ENCODE data around the gene AGL. TPM values are rescaled to one million over a fixed set of nuclear protein-coding genes. Genes with fewer than 3 reads are reported as not detected.
"Not testable (repeated sequence)": the region's sequence is repeated elsewhere in the genome, so short reads cannot be mapped to it uniquely, and the experiment has no call there.

AGL gene
- total and polyA plus RNA-seq, 2 donors: 9.5 to 12.0 TPM

- no peak for DNase-seq (ENCODE audit: low read depth in 6 of 9, low spot score in 9 of 9)
- H3K9me3 ChIP-seq (ENCODE audit: control insufficient read depth in 2 of 2, insufficient read depth in 1 of 2, low read length in 1 of 2): no peaks in the 10 kb centered on the region
- H3K4me3 ChIP-seq (ENCODE audit: low read length in 2 of 2): no peak overlapping the region
- peaks cover 0 to 3% of the 10 kb centered on the region in 2 donors for H3K4me1 ChIP-seq (ENCODE audit: control insufficient read depth in 2 of 2, insufficient read depth in 2 of 2, low read length in 2 of 2)
- 96% methylated on average over 1 of the region's 1 CpG for WGBS
- no peak overlapping the region for H3K27ac ChIP-seq (ENCODE audit: low read depth in 1 of 2, low read length in 1 of 2)
- no peaks in the 10 kb centered on the region for H3K27me3 ChIP-seq (ENCODE audit: control insufficient read depth in 2 of 2, insufficient read depth in 1 of 2, low read length in 1 of 2)
- no peaks in the 10 kb centered on the region for H3K36me3 ChIP-seq (ENCODE audit: control insufficient read depth in 2 of 2, insufficient read depth in 2 of 2, low read length in 1 of 2)
These were observed 94.0 kb downstream of the AGL start for GRCh38 chr1:99944192-99944591.

DNA sequence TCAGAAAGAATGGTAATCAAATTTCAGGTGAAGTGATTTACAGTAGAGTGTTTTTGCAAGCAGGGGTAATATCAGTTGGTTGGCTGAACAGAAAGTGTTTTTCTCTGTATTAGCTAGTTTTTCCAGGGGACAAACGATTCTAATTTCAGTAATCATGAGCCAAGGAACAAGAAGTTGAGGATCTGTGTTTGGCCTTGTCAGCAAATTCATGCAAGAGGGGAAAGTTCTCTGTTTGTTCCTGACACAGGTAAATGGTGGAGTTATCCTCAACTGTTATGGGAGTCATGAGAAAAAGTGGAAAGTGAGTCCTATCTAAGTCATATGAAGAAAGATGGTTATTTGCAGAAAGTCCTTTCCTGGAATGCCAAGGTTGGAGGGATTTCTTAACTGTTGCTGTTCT is 95.0 kb downstream of the AGL start:
- no peaks in the 10 kb centered on the region for H3K27me3 ChIP-seq (ENCODE audit: control insufficient read depth in 2 of 2, insufficient read depth in 1 of 2, low read length in 1 of 2)
- no peak overlapping the region for H3K27ac ChIP-seq (ENCODE audit: low read depth in 1 of 2, low read length in 1 of 2)
- no peaks in the 10 kb centered on the region for H3K9me3 ChIP-seq (ENCODE audit: control insufficient read depth in 2 of 2, insufficient read depth in 1 of 2, low read length in 1 of 2)
- 92% methylated on average over 1 of the region's 1 CpG for WGBS
- no peaks in the 10 kb centered on the region for H3K36me3 ChIP-seq (ENCODE audit: control insufficient read depth in 2 of 2, insufficient read depth in 2 of 2, low read length in 1 of 2)
- H3K4me3 ChIP-seq (ENCODE audit: low read length in 2 of 2): no peak overlapping the region
- peaks cover 0 to 3% of the 10 kb centered on the region in 2 donors for H3K4me1 ChIP-seq (ENCODE audit: control insufficient read depth in 2 of 2, insufficient read depth in 2 of 2, low read length in 2 of 2)
- DNase-seq (ENCODE audit: low read depth in 6 of 9, low spot score in 9 of 9): no peak

DNA sequence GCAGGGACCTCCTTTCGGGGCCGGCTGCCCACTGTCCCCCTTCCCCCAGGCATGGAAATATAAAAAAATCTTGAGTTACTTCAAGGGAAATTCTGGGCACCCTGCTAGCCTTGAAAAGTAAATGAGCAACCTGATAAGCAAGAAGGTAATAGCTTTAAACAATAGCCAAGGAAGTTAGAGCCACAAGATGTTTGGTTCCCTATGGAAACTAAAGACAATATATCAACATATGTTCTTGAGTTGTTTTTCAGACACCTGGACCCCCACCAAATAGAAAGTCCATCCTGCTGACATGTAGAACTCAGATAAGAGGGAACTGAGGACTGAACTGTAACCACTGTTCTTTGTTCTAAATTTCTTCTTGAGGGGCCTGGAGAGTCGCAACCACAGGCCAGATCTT is 100.3 kb downstream of the AGL start:
- Histone ChIP-seq H3K27me3 (ENCODE audit: control insufficient read depth in 2 of 2, insufficient read depth in 1 of 2, low read length in 1 of 2) (no peaks in the 10 kb centered on the region), H3K9me3 (ENCODE audit: control insufficient read depth in 2 of 2, insufficient read depth in 1 of 2, low read length in 1 of 2) (no peaks in the 10 kb centered on the region), H3K4me3 (ENCODE audit: low read length in 2 of 2) (no peak overlapping the region), H3K36me3 (ENCODE audit: control insufficient read depth in 2 of 2, insufficient read depth in 2 of 2, low read length in 1 of 2) (no peaks in the 10 kb centered on the region), H3K27ac (ENCODE audit: low read depth in 1 of 2, low read length in 1 of 2) (no peak overlapping the region), H3K4me1 (ENCODE audit: control insufficient read depth in 2 of 2, insufficient read depth in 2 of 2, low read length in 2 of 2) (no peaks in the 10 kb centered on the region)
- 96% methylated on average over 3 of the region's 3 CpGs for WGBS
- DNase-seq (ENCODE audit: low read depth in 6 of 9, low spot score in 9 of 9): no peak

DNA sequence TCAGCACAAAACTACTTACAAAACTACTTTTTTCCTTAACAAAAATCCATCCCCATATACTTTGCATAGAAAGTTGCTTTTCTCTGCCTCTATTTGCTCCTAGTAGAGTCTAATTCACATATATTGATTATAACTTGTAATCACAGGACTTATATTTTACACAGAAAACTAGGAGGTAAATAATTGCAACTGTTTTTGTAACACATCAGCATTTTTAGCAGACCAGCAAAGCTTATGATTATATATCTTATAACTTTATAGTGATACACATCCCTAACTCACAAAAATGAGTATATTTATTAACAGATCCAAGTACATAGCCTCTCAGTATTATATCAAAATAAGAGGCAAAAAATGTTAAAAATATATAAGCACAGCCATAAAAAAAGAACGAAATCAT is 102.4 kb downstream of the AGL start:
- no peak for DNase-seq (ENCODE audit: low read depth in 6 of 9, low spot score in 9 of 9)
- Histone ChIP-seq H3K9me3 (ENCODE audit: control insufficient read depth in 2 of 2, insufficient read depth in 1 of 2, low read length in 1 of 2) (no peaks in the 10 kb centered on the region), H3K27ac (ENCODE audit: low read depth in 1 of 2, low read length in 1 of 2) (no peak overlapping the region), H3K27me3 (ENCODE audit: control insufficient read depth in 2 of 2, insufficient read depth in 1 of 2, low read length in 1 of 2) (no peaks in the 10 kb centered on the region), H3K4me1 (ENCODE audit: control insufficient read depth in 2 of 2, insufficient read depth in 2 of 2, low read length in 2 of 2) (no peaks in the 10 kb centered on the region), H3K36me3 (ENCODE audit: control insufficient read depth in 2 of 2, insufficient read depth in 2 of 2, low read length in 1 of 2) (no peaks in the 10 kb centered on the region), H3K4me3 (ENCODE audit: low read length in 2 of 2) (no peak overlapping the region)
- WGBS: 96% methylated on average over 1 of the region's 1 CpG

- Histone ChIP-seq H3K4me3 (ENCODE audit: low read length in 2 of 2) (no peak overlapping the region), H3K4me1 (ENCODE audit: control insufficient read depth in 2 of 2, insufficient read depth in 2 of 2, low read length in 2 of 2) (no peaks in the 10 kb centered on the region), H3K27me3 (ENCODE audit: control insufficient read depth in 2 of 2, insufficient read depth in 1 of 2, low read length in 1 of 2) (no peaks in the 10 kb centered on the region), H3K27ac (ENCODE audit: low read depth in 1 of 2, low read length in 1 of 2) (no peak overlapping the region), H3K36me3 (ENCODE audit: control insufficient read depth in 2 of 2, insufficient read depth in 2 of 2, low read length in 1 of 2) (no peaks in the 10 kb centered on the region), H3K9me3 (ENCODE audit: control insufficient read depth in 2 of 2, insufficient read depth in 1 of 2, low read length in 1 of 2) (no peaks in the 10 kb centered on the region)
- WGBS: 97% methylated on average over 3 of the region's 3 CpGs
- no peak for DNase-seq (ENCODE audit: low read depth in 6 of 9, low spot score in 9 of 9)
These were observed 105.2 kb downstream of the AGL start for GRCh38 chr1:99955375-99955774.

GRCh38 chr1:99956755-99957154 is 106.6 kb downstream of the AGL start:
- no peaks in the 10 kb centered on the region for H3K4me1 ChIP-seq (ENCODE audit: control insufficient read depth in 2 of 2, insufficient read depth in 2 of 2, low read length in 2 of 2)
- no peaks in the 10 kb centered on the region for H3K9me3 ChIP-seq (ENCODE audit: control insufficient read depth in 2 of 2, insufficient read depth in 1 of 2, low read length in 1 of 2)
- H3K4me3 ChIP-seq (ENCODE audit: low read length in 2 of 2): no peak overlapping the region
- H3K27ac ChIP-seq (ENCODE audit: low read depth in 1 of 2, low read length in 1 of 2): no peak overlapping the region
- WGBS: 90% methylated on average over 2 of the region's 2 CpGs
- DNase-seq (ENCODE audit: low read depth in 6 of 9, low spot score in 9 of 9): no peak
- H3K36me3 ChIP-seq (ENCODE audit: control insufficient read depth in 2 of 2, insufficient read depth in 2 of 2, low read length in 1 of 2): no peaks in the 10 kb centered on the region
- H3K27me3 ChIP-seq (ENCODE audit: control insufficient read depth in 2 of 2, insufficient read depth in 1 of 2, low read length in 1 of 2): no peaks in the 10 kb centered on the region

DNA sequence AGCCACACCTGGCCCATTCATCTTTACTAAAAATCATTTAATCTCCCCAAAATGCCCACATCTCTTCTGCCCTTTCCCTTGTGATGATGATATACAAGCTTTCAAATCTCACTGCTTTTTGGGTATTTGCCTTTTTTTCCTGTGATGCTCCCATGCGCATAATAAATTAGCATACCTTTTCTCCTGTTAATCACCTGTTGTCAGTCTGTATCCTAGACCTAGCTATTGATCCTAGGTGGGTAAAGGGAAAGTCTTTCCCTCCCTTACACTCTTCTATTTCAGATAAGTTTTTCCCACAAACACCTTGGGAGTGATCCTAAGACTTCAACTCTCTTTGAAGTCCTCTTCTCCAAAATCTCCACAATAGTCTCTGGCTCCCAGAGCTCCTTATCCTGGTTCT is 107.7 kb downstream of the AGL start:
- Histone ChIP-seq H3K9me3 (ENCODE audit: control insufficient read depth in 2 of 2, insufficient read depth in 1 of 2, low read length in 1 of 2) (no peaks in the 10 kb centered on the region), H3K27me3 (ENCODE audit: control insufficient read depth in 2 of 2, insufficient read depth in 1 of 2, low read length in 1 of 2) (no peaks in the 10 kb centered on the region), H3K27ac (ENCODE audit: low read depth in 1 of 2, low read length in 1 of 2) (no peak overlapping the region), H3K4me3 (ENCODE audit: low read length in 2 of 2) (no peak overlapping the region), H3K4me1 (ENCODE audit: control insufficient read depth in 2 of 2, insufficient read depth in 2 of 2, low read length in 2 of 2) (no peaks in the 10 kb centered on the region), H3K36me3 (ENCODE audit: control insufficient read depth in 2 of 2, insufficient read depth in 2 of 2, low read length in 1 of 2) (no peaks in the 10 kb centered on the region)
- no peak for DNase-seq (ENCODE audit: low read depth in 6 of 9, low spot score in 9 of 9)
- 100% methylated on average over 1 of the region's 1 CpG for WGBS

DNA sequence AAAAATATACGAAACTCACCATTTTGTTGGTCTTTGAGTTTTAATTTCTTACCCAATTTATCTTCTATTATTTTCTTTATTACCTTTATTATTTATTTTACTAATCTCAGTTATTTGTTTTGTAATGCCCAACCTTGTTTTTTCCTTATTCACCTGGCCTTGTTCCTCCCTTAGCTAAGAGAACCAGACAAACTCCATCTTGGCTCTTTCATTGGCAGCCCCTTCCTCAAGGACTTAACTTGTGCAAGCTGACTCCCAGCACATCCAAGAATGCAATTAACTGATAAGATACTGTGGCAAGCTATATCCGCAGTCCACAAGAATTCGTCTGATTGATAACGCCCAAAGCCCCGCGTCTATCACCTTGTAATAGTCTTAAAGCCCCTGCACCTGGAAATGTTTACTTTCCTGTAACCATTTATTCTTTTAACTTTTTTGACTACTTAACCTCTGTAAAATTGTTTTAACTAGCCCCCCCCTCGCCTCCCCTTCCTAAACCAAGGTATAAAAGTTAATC is 109.1 kb downstream of the AGL start:
- H3K9me3 ChIP-seq (ENCODE audit: control insufficient read depth in 2 of 2, insufficient read depth in 1 of 2, low read length in 1 of 2); H3K4me1 ChIP-seq (ENCODE audit: control insufficient read depth in 2 of 2, insufficient read depth in 2 of 2, low read length in 2 of 2); H3K36me3 ChIP-seq (ENCODE audit: control insufficient read depth in 2 of 2, insufficient read depth in 2 of 2, low read length in 1 of 2); H3K27ac ChIP-seq (ENCODE audit: low read depth in 1 of 2, low read length in 1 of 2); H3K4me3 ChIP-seq (ENCODE audit: low read length in 2 of 2); H3K27me3 ChIP-seq (ENCODE audit: control insufficient read depth in 2 of 2, insufficient read depth in 1 of 2, low read length in 1 of 2); DNase-seq (ENCODE audit: low read depth in 6 of 9, low spot score in 9 of 9): not testable (repeated sequence)
- 93% methylated on average over 7 of the region's 7 CpGs for WGBS

GRCh38 chr1:99960260-99960659 is 110.1 kb downstream of the AGL start:
- not testable (repeated sequence) for H3K4me1 ChIP-seq (ENCODE audit: control insufficient read depth in 2 of 2, insufficient read depth in 2 of 2, low read length in 2 of 2)
- WGBS: 94% methylated on average over 5 of the region's 5 CpGs

More at GRCh38 chr1:99960260-99960659, 110.1 kb downstream of the AGL start:
- not testable (repeated sequence) for DNase-seq (ENCODE audit: low read depth in 6 of 9, low spot score in 9 of 9); H3K36me3 ChIP-seq (ENCODE audit: control insufficient read depth in 2 of 2, insufficient read depth in 2 of 2, low read length in 1 of 2); H3K27me3 ChIP-seq (ENCODE audit: control insufficient read depth in 2 of 2, insufficient read depth in 1 of 2, low read length in 1 of 2); H3K9me3 ChIP-seq (ENCODE audit: control insufficient read depth in 2 of 2, insufficient read depth in 1 of 2, low read length in 1 of 2); H3K4me3 ChIP-seq (ENCODE audit: low read length in 2 of 2); H3K27ac ChIP-seq (ENCODE audit: low read depth in 1 of 2, low read length in 1 of 2)
